NCI-H1930 (cell line): Measurements from ENCODE around the gene ZDHHC7.

Experiments used
- DNase-seq, 2 experiments: peaks; one replicate each; lab custom pipeline; 2025; lab: John Stamatoyannopoulos, UW

ZDHHC7 gene

DNA sequence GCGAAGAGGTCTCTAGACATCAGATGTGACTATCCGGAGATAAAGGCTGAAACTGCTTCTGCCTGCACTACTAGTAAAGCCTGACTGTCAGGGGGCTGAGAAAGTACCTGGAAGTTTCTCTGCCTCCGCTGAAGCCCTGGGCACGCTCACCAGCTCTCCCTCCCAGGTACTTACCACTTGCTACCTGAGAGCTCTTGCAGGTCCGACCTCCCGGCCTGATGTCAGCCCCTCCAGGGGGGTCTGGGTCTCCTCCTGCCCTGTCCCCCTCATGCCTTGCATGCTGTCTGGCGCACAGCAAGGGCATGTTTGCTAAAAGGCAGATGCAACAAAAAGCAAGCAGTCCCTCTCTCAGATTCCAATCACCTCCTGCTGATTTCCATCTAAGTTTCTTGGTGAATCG, 17.4 kb downstream of the ZDHHC7 start:
- DNase-seq = no peak

DNA sequence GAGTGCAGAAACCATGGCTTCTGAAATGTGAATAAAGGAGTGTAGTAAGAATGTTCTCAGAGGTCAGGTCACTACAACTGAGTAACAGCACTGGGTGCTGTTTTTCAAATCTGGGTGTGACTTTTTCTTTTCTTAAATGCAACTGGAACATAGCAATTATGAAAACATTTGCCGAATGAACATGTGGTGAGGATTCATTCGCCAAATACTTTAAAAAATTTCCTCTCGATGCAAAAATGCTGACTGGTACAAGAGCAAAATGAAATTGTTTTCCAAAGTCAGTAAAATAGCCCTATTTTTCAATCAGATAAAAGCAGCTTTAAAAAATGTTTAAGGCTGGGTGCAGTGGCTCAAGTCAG, 18.6 kb downstream of the ZDHHC7 start:
- no peak for DNase-seq

DNA sequence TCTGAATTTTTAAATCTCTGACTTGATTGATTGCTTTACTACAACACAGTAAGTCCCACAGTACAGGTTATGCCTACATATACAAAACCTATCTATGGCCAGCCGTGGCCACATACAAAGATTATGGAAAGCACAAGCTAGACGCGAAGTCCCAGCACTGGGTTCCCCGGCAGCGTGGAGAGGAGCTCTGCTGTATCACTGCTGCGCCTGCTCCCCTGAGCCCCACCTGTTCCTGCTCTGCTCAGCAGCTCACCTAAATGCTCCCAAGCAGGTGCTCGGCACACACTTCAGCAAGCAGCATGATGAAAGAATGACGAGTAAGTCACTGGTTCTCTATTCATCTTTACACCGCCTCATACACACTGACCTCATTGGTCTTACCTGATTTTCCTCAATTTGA, 20.6 kb downstream of the ZDHHC7 start:
- DNase-seq = no peak

DNA sequence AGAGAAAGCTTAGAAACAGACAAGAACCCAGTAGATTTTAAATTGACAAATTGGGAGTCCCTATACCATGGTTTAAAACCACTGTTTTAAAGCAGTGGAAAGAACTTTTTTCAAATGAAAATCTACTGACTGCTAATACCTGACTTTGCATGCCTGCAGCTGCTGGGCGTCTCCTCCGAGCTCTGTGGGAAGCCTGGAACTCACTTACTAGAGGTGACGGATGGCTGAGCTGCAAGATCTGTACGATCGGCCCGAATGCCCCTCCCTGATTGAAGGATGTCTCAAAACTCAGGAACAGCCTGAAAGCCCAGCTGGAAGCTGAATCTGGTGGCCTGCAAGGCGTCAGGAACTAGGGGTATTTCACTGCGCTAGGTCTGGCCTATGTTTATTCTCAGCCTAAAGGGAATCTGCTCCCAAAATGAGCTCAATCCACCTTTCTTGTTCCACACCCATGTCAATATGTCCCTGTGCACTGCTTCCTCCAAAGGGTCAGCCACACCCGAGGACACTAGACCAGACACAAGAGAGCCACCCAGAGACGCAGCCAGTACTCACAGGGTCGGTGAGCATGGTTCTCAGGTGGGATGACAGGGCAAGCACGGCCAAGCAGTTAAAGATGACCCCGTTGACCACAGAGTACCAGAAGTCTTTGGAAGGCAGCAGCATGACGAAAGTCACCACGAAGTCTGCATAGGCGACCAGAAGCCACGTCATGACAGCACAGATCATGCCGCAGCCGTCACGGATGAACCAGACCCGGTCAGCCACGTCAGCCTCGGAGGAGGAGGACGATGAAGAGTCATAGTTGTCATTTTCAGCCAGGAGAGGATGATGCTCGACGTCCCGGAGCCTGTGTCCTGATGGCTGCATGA, 21.4 kb downstream of the ZDHHC7 start:
- no peak for DNase-seq

DNA sequence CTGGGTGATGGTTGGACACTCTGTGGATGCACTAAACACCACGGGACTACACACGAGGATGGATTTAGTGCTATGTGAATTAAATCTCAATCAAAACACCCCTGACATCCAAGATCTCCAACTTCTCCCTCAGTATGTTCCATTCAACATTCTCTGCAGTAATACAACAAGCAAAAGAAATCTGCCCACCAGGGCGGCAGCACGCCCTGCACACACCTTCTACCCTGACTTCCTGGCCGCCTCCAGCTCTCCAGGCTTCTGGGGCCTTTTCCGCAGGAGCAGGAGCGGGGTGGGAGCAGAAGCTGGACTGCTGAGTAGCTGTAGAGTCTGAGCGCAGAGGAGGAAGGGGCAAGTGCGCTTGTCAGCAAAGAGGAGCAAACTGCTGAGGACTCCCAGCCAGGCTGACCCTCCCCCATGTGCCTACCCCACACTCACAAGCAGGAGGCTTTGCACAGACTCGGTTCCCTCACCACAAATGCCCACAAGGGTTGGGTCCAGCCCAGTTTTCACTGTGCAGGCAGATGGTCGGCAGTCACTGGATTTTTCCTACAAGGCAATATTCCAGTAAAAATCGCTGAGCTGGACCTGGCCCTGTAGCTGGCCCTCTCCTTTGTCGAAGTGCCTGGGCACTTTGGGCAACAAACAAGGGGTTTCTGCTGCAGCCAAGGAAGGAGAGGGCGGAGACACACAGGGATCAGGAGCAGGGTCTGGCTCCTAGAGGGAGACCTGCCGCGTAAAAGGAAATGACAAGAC, 22.8 kb downstream of the ZDHHC7 start:
- no peak for DNase-seq

DNA sequence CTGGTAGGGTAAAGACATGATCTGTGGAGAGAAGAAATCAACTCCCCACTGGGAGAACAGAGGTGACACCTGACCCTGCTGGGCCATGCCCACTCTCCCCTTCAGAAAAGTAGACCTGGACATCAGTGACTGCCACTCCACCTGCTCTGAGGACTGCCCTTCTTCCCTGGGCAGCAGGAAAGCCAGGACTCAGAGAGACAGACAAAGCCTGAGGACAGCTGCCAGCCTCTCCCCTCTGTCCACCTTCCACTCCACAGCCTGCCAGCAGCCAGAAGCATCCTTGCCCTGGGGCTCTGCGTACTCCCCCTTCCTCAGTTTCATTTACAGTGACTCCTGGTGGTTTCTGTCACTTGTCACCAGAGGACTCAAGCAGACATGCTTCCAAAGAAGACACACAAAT, 24.5 kb downstream of the ZDHHC7 start:
- DNase-seq = no peak

DNA sequence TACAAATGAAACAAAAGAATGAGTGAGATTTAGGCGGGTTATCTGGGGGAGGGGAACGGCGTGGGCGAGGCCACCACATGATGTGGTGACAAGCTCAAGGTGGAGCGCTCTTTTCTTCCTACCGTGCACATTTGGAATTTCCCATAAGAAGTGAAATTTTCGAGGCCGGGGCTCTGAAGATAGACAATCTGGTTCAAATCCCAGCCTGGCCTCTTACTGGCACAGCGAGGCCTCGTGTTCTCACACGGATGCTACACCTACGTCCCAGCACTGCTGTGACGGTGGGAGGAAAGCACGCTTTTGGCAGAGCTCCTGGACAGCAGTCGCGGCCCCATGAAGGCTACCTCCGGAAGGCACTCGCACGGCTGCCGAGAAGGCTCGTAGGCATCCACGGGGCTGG, 25.2 kb downstream of the ZDHHC7 start:
- DNase-seq = no peak

DNA sequence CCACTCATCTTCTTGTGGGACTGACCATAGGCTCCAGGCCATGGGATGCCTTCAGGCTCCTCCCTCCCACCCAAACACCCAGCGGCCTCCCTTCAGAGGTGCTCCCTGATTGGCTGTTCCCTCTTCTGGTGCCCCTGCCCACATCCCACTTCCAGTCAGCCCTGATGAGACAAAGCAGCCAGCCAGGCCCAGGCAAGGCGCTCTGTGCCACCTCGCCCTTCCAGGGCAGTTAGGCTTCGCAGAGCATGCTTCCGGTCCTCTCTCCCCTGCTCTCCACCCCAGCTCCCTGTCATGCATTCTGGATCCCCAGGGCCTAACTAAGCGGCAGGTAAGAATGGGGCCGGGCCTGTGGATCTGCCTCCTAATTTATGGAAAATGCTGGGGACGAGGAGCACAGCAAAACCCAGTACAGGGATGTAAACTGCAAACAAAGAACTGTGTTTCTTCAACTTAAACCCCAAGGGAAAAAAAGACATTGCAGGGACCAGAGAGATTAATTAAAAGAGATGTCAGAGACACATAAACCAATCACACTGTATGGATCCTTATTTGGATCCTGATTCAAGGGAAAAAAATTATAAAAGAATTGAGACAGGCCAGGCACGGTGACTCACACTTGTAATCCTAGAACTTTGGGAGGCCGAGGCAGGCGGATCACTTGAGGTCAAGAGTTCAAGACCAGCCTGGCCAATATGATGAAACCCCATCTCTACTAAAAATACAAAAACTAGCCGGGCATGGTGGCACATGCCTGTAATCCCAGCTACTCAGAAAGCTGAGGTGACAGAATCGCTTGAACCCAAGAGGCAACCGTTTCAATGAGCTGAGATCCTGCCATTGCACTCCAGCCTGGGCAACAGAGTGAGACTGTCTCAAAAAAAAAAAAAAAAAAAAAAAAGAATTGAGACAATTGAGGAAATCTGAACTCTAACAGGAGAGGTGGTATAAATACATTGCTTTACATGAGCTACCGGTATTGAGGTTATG, 26.0 kb downstream of the ZDHHC7 start:
- DNase-seq = no peak

DNA sequence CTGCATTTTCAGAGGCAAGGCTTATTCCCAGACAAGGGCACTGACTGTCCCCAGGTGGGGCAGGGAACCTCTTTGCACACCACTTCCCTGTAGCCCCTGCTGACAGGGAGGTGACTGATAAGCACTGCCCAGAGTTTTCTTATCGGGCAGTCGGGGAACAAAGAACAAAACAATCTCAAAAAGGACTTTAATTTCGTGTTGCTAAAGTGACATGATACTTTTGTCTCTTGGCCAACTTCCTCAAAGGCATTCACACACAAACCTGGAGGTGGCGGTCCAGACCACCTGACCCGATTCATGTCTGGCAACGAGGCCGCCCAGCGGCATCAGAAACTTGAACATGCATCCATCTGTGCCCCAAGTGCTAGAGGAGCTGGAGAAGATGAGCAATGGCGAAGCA, 28.9 kb downstream of the ZDHHC7 start:
- no peak for DNase-seq

DNA sequence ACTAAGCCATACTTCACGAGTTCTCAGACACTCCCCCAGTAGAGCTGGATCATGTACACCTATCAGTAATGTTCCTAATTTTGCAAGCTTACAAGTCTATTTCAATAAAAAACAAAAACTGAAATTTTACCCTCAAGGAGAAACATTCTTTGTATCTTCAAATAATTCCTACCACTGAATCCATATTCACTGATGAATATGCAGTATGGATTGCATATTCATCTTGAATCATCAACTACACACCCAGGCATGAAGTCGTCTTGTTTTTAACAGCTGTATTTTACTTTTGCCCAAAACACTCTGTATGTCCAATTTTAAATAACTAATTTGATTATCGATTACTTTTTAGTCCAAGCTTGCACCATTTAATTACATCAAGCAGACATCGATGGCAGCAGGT, 31.8 kb downstream of the ZDHHC7 start:
- DNase-seq = no peak

DNA sequence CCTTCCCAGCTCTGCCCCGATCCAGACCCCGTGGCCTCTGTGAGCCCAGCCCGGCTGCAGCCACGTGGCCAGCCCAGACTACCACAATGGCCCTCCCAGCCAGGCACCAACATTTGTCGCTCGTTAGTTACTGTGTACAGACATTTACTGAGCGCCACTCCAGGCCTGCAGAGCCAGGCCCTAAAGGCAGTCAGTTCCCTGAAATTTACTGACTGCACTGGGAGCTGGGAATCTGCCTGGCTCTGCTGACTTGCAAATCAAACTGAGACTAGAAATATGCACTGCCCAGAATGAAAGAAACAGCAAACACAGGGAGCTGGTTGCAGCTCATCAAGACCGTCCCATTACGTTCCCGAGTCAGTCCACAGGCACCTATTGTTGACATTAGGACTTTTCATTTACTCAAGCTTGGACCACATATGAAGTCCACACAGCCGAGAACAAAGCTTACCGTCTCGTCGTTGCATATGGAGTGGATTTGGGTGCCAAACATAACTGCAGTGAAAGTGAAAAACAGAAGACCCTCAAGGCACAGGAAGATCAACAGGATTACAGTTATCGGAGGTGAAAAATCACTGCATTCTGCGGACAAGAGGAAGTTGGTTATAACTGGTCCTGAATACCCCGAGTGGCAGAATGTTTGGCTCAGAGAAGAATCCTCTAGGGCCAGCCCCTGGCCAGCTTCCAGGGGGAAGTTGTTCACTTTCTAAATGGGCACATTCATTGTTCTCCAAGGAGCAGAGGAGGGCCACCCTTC, 34.5 kb downstream of the ZDHHC7 start:
- no peak for DNase-seq

DNA sequence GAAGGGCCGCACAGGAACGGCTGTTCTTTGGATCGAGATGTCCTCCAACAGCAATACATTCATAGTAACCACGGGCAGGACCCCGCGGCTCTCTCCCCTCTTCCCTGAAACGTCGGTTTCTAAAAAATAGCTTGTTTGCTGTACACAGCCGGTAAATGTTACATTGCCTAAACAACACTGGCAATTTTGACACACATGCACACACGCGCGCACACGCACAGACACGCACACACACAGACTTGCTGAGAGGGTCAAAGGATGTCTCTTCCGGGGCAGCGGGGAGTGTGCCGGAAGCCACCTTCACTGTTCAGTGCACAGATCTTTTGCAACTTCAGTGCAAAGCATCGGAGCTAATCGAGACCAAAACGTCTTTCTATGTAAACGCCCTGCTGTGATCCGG, 35.8 kb downstream of the ZDHHC7 start:
- DNase-seq = no peak

DNA sequence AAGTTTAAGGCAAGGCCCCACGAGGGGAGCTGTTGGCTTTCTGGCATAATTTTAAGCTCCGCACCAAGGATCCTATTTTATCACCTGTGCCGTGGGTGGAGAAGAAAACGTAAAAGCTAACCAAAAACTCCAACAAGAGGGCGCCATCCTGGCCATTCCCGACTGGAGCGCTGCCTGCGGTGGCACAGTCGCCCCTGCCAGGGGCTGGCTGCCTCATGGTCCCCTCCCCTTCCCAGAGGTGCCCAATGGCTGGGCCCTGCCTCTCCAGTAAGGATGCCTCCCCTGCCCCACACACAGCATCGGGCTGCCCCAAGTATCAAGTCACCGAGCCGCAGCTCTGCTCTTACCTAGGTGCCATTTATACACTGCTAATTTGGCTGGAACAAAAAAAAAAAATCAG, 36.3 kb downstream of the ZDHHC7 start:
- DNase-seq = no peak

DNA sequence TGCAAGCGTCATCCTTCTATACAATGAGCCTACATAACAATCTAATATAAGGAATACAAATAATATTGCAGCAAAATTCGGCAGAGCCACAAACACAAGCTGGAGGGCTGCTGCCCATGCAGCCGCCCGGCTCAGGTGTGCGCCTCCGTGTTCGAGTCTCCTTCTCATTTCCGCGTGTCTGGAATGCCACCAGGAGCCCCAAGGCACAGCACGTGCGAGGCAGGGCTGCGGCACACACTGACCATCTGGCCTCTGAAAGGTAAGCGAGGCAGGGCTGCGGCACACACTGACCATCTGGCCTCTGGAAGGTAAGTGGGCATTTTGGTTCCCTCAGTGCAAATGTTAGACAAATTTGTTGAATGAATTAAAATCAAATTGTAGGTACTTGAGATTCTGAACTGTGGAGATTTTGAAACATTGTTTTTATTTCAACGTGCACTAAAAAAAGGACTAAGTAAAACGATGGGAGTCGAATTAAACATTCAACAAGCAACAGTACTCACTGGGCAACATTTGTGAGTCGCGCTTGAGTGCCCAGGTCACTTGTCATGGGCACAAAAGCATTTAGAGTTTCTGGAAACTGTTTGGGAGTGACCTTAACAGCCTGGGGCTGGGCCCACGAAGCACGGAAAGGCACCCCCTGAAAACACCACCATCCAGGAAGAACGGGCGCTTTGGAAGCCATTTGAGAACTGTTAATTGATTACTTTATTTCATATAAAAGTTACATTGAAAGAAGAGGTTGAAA, 37.4 kb downstream of the ZDHHC7 start:
- DNase-seq = no peak

DNA sequence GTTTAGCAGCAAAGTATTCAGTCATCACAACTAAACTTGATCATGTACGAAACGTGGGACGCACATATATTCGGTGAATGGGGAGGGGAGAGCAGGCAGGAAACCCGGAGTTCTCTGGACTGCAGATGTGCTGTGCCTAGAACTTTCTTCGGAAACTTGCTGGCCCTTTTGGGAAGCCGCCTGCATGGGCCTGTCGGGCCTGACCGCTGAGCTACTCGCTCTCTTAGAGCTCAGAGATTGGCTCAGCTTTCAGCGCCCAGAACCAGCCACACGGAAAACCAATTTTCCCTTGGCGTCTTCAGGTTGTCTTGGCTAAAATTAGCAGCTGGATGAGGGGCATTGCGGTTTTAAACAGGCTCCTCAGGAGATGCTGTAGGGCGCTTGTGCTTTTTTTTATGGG, 38.1 kb downstream of the ZDHHC7 start:
- DNase-seq = no peak

DNA sequence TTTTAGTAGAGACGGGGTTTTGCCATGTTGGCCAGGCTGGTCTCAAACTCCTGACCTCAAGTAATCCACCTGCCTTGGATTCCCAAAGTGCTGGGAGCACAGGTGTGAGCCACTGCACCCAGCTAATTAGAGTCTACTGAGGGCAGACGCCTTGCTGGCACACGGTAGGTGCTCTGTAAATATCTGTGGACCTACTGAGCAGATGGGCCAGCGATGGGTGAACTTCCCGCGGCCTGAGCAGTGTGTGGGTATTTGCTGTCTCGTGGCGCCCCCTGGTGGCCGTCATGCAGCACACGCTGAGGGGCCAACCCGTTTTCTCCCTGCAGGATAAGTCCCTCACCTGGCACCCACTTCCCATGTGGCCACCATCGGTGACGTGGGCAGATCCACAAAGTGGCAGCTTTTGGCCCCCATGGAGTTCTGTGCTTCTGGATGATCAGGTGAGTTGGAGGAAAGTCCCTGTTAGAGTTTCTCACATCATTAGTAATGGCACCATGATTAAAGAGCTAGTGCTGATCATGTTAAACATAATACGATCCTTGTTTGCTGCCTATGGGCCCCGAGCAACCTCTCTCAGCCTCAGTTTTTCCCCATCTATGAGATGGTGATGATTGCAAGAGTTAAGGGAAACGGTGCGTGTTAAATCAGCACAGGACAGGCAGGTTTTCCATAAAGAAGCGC, 40.7 kb downstream of the ZDHHC7 start:
- DNase-seq = peak; percentile 32 to 59

DNA sequence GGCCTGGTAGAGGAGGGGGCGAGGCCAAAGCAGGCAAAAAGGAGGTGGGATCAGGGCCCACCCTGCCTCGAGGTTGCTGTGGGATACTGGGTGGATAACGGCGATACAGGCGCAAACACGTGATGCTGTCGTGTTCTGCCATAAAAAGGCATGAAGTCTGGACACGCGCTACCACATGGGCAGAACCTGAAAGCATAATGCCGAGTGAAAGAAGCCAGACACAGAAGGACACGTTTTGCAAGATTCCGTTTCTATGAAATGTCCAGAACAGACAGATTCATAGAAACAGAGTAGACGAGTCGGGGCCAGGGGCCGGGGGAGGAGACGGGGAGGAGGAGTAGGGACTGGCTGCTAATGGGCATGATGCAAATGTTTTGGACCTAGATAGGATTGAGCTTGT, 43.5 kb downstream of the ZDHHC7 start:
- no peak for DNase-seq

DNA sequence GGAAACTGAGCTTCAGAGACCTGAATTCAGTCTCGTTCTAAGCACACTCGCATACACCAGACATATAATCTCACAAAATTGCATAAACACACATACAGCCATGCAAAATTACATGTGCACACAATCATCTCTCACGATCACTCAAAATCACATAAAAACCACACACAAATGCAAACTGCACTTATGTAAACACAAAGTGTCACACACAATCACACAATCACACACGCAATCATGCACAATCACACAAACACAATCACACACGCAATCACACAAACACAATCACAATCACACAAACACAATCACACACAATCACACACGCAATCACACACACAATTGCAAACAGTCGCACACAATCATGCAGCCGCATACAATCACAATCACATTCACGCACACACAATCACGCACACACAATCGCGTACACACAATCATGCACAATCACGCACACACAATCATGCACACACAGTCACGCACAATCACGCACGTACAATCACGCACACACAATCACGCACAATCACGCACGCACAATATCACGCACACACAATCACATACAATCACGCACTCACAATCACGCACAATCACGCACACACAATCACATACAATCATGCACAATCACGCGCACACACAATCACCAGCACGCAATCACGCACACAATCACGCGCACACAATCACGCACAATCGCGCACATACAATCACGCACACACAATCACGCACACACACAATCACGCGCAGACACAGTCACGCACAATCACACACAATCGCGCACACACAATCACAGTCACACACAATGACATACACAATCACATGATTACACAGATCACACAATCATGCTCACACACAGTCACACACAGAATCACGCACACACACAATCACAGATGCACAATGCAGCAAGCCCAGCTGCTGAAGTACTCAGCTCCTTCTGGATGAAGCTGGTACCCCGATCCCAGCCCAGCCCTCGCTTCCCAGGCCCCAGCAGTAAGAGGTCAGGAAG, 45.6 kb downstream of the ZDHHC7 start:
- no peak for DNase-seq
